HG02623 (cell line): ENCODE measurements around the gene CCDC63.

Experiments used
- ATAC-seq: cut with Tn5 transposase; IDR thresholded peaks from one replicate; pipeline ENCODE4 v1.9.1; 2021; ENCODE audit warnings: moderate library complexity; ENCODE audit not compliant: unreplicated experiment

The CCDC63 gene

DNA sequence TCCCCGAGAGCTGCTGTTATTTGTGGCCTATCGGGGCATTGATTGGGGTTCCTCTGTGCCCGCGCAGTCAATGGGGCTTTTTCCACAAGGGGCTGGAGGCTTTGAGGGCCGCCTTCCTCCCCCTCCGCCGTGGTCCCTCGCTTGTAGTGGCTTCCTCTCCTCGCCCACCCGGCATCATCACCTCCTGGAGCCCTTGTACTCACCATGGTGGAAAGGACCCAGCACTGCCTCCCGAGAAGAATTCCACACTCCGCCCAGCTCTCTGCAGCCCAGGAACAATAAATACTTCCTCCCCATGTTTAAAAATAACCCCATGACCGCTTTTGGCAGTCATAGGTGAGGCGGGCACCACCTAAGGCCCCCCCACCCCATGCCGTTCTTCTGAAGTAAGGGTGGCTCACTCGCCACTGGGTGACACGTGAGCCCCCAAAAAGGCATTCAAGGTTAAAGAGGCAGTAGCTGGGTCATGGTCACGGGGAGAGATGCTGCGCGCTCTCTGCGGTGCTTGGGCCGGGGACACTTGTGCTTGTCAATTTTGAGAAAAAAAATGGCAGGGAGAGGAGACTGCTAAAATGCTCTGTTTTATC is 73.6 kb downstream of the CCDC63 start, which contains the start of gene MYL2:
Gene MYL2, minus strand, starts transcription at position 256 of the 587 bp plus-strand sequence. Its CDS starts 50 bp downstream, at position 206.
- no peak for ATAC-seq

DNA sequence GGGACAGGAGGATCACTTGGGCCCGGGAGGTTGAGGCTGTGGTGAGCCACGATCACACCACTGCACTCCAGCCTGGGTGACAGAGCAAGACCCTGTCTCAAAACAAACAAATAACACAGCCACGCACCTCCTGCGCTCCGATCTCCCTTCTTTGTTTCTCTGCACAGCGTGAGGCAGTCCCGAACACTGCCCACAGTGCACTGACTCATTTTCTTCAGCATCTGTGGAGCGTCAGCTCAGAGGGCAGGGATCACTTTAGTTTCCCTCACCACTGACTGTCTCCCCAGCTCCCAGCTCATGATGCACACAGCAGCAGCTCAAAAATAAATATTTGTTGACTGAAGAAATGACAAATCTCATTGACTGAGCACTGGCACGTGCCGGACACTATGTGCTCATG is 74.5 kb downstream of the CCDC63 start:
- ATAC-seq, result no peak

DNA sequence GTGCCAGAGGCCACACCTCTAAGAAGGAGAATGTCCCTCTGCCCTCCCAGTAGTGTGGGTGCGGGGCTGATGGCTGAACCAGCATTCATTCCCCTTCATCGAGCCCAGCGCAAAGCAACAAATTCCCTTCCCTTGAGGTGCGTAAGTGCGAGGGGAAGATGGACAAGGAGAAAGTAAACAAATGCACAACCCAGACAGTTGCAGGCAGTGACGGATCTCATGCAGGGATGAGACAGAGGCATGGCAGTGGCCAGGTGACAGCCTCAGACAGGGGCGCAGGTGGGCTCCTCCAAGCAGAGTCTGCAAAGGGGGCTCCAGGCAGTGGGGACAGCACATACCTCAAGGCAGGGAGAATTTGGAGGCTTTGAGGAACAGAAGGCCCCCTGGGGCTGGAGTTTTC is 75.9 kb downstream of the CCDC63 start:
- ATAC-seq, result no peak

DNA sequence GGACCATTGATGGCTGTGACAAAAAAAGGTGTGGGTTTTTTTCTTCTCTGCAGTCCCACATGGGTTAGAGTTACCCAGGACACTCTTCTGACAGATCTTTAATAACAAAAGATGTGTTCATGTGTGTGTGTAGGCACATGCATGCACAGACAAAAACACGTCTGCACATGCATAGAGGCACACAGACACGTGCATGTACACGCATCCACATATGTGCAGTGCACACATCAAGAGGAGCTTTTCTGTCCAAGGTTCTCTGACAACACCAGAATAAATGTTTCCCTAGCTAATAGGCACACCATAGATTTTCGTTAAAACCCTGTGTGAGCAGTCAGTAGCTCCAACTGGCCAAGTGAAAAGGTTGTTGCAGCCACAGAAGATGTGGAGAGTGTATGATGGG is 76.4 kb downstream of the CCDC63 start:
- ATAC-seq, result no peak

DNA sequence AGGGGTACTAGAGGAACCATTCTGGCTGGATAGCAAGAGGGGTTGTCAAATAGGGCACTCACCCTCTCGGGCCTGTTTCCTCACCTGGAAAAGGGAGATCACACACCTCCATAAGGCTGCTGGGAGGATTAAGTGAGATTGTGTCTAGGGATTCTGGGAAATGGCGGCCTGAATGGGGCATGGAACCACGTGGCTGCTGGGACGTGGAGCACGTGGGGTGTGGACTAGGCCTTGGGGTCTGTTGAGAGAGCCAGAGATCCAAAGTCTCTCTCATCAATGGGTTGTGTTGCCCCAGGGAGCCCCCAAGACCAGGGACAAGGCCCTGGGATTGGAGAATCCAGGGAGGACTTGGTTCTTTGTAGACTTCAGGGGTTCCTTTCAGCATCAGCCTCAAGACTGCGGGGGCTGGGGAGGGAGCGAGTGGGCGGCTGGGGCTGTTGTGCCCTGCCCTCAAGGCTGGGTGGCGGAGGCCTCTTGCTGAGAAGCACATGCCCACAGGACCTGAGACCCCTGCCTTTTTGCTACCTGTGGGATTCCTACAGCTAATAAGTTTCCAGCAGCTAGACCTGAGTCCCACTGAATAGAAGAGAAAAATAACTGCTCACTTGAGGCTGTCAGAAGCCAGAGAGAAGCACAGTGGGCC is 77.0 kb downstream of the CCDC63 start:
- no peak for ATAC-seq

DNA sequence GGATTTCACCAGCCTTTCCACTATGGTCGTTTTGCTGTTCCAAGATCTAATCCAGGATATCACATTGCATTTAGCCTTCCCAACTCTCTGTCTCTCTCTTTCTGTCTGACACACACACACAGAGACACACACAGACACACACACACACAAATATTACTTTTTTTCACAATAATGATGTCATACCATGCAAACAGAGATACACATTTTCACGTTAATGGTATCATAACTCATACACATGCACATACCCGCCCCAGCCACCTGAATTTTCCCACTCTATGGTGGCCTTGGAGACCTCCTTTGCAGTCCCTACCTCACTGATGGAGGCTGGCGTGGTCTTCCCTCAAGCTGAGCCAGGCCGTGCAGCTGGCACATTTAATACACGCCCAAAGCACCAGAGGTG is 80.8 kb downstream of the CCDC63 start:
- ATAC-seq, result no peak

DNA sequence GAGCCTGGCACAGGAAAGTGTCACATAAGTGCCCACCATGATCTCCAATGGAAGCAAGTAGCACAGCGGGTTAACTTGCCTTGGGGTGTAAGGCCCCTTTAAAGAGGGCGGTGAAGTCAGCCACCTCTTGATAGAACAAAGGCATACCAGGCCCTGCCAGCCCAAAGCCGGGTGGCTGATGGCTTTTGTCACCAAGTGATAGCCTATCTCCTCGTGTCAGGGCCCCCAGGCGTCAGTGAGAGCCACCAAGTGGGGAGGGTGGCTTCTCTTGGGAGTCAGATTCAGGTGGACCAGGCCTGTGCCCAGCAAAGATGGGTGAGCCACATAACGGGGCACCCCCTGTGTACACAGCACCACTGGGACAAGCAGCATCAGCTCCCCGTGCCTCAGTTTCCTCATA is 81.9 kb downstream of the CCDC63 start:
- no peak for ATAC-seq

DNA sequence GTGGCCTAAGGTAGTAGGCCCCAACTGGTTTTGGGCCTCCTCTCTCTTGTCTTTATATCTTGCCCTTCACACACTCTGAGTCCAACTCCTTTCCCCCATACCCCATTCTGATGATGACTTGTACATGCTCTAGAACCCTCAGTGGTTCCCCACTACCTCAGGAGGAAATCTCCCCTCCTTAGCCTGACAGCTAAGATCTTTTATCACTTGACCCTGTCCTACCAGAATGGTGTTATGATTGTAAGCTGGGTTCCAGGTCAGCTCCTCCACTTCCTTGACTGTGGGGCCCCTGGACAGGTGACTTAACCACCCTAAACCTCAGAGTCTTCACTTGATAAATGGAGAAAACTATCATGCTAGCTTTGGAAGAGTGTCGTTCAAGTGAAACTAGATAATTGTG is 83.0 kb downstream of the CCDC63 start:
- no peak for ATAC-seq

DNA sequence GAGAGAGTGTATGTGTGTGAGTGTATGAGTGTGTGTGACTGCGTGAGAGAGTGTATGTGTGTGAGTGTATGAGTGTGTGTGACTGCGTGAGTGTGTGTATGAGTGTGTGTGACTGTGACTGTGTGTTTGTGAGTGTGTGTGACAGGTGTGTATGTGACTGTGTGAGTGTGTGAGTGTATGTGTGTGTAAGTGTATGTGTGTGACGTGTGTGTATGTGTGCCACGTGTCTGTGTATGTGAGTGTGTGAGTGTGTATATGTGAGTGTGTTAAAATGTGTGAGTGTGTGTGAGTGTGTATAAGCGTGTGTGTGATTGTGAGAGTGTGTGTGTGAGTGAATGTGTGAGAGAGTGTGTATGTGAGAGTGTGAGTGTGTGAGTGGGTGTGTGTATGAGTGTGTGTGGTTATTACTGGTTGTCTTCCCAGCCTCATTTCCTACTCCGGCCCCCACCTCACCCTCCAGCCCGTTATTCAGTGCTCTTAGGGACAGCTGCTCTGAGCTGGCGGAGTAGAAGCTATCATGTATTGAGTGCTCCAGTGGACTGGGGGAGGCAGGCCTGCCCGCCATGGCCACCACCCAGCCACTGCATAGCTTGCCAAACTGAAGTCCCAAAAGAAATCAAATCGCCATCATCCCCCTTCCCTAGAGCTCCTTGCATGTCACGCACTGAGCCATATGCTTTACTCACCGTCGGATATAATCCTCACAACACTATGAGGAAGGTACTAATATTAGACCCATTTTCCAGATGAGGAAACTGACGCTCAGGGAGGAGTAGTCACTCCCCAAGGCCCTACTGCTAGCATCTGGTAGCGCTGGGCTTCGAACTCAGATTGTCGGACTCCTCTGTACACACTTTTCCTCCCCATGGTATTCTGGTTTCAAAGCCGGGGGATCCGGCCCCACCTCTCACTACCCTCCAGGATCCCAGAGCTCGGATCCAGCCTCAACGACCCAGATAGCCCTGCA is 83.8 kb downstream of the CCDC63 start:
- no peak for ATAC-seq

DNA sequence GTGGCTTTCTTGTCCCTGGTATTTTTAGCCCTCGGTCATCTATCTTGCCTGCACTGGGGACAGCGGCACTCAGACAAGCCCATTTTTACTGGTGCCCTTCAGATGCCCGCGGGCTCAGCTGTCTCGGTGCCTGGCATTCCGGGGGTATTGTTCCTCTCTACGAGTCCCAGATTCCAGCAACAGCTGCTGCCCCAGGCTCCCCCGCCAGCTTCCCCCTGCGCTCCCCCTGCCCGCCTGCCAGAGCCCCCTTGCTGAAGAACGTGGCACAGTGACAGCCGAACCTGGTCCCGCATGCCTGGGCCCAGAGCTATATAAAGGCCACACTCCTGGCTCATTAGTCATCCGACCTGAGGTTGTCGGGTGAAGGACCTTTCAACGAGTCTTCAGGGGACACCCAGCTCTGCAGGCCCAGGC is 84.5 kb downstream of the CCDC63 start:
- no peak for ATAC-seq

DNA sequence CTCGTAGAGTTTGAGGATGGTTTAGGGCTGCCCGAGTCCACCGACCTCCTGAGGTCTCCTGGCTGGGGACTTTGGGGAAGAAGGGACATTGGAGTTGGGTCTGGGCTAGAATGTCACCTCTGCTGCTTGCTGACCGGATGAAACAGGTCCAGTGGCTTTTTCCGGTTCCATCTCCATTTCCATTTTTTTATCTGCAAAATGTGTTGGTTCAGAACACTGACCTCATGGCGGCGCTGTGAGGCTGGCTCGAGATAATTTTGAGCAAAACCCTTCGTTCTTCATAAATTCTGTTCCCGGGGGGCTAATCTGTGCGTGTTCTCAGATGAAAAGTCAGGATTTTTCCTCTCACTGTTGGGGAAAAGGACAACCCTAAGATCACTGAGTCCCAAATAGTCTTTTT is 85.3 kb downstream of the CCDC63 start:
- no peak for ATAC-seq

DNA sequence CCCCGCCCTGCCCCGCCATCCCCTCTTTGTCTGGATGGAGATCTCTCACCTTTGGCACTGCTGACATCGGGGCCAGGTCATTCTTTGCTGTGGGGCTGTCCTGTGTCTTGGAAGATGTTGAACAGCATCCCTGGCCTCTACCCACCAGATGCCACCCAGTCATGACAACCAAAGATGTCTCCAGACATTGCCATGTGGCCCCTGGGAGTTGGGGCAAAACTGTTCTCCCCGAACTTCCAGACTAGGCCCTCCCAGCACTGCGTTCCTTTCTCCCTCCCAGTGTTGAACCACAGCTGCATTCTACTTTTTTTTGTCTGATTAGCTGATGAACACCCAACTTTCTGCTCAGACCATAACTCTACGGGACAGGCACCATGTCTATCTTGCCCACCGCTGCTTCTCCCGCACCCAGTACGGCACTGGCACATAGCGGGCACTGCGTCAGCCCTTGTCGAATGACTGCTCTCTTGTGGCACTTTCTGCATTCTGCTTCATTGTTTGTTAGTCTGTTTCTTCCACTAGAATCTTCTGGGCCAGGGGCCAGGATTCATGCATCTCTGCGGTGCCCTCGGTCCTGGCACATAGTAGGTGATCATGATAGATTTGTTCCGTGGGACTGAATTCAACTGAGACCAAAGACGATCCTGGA is 86.7 kb downstream of the CCDC63 start:
- no peak for ATAC-seq

DNA sequence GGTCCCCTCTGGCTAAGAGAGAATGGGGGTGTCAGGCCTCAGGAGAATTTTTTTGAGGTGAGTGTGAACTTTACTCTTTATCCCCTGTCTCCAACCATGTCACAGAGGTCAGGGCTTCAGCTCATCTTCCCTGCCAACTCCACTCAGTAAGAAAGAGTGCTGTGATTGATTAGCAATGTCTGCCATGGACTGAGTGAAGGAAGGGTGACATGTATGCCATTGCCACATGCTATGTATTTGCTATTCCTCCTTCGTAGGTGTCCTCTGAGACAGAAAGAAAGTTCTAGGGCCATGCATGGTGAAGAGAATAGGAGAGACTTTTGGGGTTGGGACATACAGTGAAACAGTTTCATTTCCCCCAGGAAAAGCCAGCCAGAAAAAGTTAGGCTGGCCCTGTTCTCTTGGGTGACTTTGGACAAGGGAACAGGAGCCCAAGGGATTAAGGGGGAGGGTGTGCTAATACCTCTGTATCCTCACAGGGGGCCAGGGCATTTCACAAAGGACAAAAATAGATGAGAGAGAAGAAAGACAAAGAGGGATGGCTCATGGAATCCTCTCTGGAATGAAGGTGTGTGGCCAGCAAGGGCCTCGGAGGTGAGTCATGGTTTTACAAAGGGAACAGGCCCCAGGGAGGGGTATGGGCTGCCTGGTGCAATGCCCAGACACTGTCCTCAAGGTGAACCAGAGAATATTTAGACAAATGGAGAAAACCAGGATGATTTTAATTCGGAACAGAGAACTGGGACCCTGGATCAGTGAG is 87.5 kb downstream of the CCDC63 start:
- no peak for ATAC-seq

DNA sequence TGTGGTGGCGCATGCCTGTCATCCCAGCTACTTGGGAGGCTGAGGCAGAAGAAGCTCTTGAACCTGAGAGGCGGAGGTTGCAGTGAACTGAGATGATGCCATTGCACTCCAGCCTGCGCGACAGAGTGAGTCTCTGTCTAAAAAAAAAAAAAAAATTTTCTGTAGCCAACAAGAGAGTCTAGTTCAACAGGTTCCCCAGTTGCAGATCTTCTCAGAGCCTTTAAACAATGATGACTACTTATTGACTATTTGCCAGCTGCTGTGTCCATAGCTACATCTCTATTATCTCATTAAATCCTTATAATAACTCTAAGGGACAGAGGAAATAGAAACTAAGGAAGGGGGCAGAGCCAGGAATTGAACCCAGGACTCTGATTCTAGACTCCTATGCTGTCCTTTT is 88.8 kb downstream of the CCDC63 start:
- no peak for ATAC-seq

DNA sequence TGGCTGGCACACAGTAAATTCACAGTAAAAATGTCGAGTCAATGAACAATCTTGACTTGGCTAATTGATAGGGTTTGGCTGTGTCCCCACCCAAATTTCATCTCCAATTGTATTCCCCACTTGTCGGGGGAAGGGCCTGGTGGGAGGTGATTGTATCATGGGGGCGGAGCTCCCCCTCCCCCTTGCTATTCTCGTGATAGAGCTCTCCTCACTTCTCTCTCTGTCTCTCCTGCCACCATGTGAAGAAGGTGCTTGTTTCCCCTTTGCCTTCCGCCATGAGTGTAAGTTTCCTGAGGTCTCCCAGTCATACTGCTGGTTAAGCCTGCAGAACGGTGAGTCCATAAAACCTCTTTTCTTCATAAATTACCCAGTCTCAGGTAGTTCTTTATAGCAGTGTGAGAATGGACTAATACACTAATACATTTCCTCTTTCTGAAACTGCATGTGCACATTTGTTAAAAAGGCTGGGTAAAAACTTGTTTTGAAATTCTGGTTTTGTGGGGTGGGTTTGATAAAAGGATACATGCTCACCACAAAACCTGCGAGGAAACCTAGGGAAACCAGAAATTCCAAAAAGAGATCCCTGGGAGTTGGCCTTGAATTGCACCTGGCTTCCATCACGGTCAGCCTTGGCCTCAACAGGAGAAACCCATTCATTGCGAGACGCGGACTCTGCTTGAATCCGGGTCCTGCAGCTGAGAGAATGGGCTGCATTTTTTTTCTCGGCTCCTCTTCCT is 89.7 kb downstream of the CCDC63 start:
- no peak for ATAC-seq

DNA sequence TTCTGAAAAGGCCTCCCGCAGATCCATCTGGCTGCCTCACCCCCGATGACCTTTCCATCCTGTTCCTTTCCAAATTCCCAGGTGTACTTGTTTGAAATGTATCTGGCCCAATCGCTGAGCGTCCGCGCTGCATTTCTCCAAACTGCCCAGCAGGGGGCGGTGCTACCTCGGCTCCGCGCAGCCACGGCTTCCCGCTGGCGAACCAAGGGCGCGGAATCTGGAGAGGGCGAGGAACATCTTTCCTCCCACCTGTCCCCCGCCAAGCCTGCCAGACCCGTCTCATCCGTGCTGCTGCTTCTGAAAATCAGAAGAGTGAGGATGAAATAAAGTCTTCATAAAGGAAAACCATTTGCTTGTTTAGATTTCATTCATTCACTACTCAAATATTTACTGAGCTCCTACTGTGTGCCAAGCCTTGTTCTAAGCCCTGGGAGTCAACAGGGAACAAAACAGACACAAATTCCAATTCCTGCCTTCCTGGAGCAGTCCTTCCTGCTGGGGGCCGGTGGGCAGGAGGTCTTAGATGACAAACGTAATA is 90.4 kb downstream of the CCDC63 start:
- ATAC-seq, result no peak

DNA sequence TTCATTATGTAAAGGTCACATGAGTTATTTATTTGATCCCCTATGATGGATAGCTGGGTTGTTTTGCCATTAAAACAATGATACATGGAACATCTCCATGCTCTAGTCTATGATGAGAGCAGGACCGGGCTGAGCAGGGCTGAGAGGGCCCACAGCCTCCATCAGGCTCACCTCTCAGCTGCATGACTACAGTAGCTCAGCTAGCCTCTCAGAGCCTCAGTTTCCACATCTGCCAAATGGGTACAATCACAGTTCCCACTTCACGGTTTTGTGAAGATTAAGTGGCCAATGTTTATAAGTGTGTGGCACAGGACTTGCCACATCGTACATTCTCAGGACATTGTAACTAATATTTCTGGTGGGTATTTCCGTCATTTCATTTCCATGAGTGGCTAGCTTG is 93.5 kb downstream of the CCDC63 start:
- ATAC-seq, result no peak

DNA sequence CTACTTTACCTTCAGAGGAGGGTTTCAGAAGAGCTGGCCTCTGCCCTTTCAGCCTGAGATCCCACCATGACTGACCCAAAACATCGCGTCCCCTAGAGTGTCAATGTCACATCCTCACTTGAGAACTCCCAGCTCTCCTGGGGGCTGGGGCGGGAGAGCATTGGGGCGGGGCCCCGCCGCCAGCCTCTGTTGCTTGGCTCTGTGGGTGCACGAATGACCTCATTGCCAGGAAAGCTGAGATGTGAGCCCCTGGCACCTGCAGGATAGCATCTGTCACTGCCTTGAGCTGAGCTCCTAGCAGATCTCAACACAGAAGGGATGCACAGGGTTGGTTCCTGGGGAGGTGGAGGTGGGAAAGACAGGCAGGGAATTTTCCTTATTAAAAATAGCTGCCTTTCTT is 94.1 kb downstream of the CCDC63 start:
- no peak for ATAC-seq

DNA sequence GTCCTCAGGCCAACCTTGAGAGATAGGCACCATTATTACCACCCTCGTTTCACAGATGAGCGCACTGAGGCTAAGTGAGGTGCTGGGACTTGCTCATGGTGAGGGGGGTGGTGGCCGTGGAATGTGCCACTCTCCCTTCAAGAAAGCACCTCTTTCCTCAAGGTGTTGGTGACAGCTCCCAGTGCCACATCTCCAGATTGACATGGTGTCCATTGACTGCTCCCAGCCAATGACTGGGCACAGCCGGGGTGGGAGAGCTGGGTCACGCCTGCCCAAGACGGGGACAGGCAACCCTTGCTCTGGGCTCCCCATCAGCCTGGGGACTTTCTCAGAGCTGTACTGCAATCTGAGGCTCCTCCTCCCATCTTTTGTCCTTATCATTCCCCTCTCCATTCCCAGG is 94.6 kb downstream of the CCDC63 start:
- no peak for ATAC-seq

DNA sequence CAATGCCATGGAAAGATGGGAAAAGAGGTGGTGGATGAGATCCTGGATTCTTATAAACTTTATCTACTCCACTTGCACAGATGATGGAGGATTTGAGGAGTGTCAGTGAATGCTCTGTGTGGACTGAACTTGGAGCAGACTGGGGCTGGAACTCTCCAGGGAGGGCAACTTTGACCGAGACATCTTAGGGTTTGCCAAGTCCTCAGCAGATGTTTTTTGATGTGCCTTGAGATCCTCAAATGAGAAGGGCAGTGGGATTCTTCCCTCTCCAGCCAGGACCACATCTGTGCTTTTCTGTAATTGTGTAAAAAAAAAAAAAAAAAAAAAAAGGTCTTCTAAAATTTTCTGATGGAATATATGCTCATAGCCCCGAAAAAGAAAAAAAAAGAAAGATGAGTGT is 96.6 kb downstream of the CCDC63 start:
- ATAC-seq, result no peak
